ENCODE data around the gene XIRP2.

The XIRP2 gene

DNA sequence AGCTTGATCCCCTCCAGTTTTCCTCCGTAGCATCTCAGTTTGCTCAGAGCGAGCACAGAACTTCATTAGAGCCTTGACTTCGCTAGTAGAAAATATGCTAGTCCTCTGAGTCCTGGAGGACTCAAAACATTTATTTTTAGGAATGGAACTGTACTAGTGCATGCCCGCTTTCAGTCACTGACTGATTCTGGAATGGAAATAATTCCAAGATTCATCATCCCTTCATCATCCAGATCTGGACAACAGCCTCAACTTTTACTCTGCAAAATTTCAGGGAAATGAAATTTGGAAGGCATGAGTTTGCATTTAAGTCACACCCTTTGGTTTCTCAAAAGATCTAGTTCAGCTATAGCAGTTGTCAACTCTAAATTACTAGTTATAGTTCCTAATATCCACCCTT is 304.6 kb downstream of the XIRP2 start:
- no peaks in the 10 kb centered on the region for H3K9me3 Mint-ChIP-seq
- no peak for DNase-seq
- no peak overlapping the region for H3K4me3 Mint-ChIP-seq
- H3K36me3 Mint-ChIP-seq (ENCODE audit: low read depth) = no peaks in the 10 kb centered on the region
- no peak overlapping the region for H3K27ac Mint-ChIP-seq
- H3K4me1 Mint-ChIP-seq = no peaks in the 10 kb centered on the region
- H3K27me3 Mint-ChIP-seq (ENCODE audit: low read depth, poor library complexity) = no peaks in the 10 kb centered on the region
- TF ChIP-seq, protein P1, sequence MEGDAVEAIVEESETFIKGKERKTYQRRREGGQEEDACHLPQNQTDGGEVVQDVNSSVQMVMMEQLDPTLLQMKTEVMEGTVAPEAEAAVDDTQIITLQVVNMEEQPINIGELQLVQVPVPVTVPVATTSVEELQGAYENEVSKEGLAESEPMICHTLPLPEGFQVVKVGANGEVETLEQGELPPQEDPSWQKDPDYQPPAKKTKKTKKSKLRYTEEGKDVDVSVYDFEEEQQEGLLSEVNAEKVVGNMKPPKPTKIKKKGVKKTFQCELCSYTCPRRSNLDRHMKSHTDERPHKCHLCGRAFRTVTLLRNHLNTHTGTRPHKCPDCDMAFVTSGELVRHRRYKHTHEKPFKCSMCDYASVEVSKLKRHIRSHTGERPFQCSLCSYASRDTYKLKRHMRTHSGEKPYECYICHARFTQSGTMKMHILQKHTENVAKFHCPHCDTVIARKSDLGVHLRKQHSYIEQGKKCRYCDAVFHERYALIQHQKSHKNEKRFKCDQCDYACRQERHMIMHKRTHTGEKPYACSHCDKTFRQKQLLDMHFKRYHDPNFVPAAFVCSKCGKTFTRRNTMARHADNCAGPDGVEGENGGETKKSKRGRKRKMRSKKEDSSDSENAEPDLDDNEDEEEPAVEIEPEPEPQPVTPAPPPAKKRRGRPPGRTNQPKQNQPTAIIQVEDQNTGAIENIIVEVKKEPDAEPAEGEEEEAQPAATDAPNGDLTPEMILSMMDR (IDR thresholded peaks at IDR 0.05) = no peak

DNA sequence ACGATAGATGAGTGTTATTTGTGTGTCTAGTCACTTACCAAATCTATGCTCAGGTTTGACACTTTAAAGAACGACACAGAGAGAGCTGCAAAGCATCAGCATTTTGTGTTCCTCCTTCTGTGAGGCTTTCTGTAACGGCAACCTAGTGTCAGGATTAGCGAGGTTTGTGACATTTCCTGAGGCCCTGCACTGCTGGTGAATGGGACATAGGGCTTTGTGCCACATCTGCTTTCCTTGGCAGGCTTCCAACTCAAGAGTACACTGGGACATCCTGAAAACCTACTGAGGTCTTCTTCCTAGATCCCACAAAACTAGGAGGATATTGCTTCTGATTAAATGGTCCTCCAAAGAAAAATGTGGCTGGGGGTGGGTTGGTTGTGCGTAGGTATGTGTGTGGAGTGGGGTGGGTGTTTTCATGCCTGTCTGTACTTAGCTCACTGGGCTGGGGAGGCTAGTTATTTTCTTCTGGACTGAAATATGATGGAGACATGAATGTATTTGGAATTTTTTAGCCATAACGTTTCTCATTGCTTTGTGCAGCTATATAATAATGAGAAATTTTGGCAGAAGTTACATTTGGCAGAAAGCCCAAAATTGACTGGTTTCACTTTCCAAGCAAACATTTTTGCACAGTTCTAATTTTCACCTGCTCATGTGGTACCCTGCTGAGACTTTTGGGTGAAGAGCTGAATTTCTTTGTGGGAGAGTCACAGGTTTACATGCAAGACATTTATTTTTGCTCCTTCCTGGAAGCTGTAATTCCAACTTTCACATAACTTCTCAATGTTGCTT is 308.4 kb downstream of the XIRP2 start:
- Mint-ChIP-seq H3K9me3 (no peaks in the 10 kb centered on the region), H3K36me3 (ENCODE audit: low read depth) (no peaks in the 10 kb centered on the region), H3K4me3 (no peak overlapping the region), H3K27ac (no peak overlapping the region), H3K27me3 (ENCODE audit: low read depth, poor library complexity) (no peaks in the 10 kb centered on the region), H3K4me1 (no peaks in the 10 kb centered on the region)
- TF ChIP-seq, protein P1 (IDR thresholded peaks at IDR 0.05) = no peak
- no peak for DNase-seq

DNA sequence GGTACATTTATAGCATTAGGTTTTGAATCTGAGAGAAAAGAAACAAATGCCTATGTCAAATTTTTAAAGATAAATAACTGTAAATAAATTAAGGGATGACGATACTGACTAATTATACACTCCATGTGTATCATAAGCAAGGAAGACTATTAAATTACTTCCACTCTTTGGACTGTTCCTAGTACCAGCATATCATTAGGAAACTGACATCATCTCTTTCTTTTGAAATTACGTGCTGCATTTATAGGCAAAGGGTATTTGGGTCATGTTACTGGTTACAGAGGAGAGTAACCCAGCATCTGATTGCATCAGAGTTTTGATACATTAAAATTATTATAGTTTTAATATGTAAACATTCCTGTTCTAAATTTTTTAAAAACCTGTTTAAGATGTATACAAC is 309.7 kb downstream of the XIRP2 start:
- Mint-ChIP-seq H3K4me3 (no peak overlapping the region), H3K4me1 (no peaks in the 10 kb centered on the region), H3K27me3 (ENCODE audit: low read depth, poor library complexity) (no peaks in the 10 kb centered on the region), H3K36me3 (ENCODE audit: low read depth) (no peaks in the 10 kb centered on the region), H3K9me3 (no peaks in the 10 kb centered on the region), H3K27ac (no peak overlapping the region)
- TF ChIP-seq, protein P1 (IDR thresholded peaks at IDR 0.05) = no peak
- no peak for DNase-seq

DNA sequence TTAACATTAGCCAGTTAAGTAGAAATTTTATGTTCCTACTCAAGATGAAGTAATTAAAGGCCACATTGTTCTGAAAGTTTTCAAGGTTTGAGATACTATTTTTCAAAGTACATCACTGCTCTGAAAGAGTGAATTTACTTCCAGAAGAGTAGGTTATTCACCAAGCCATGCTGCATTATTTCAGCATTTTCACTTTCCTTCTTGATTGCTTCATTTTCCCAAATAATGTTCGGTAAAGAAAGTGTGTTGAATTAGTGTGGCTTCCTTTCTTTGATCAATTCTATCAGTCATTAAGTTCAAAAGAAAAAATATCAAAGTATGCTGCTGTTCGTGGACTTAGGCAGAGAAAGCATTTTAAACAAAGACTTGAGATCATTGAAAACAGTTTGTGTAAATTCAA is 310.3 kb downstream of the XIRP2 start:
- Mint-ChIP-seq H3K4me1 (no peaks in the 10 kb centered on the region), H3K9me3 (no peaks in the 10 kb centered on the region), H3K4me3 (no peak overlapping the region), H3K36me3 (ENCODE audit: low read depth) (no peaks in the 10 kb centered on the region), H3K27me3 (ENCODE audit: low read depth, poor library complexity) (no peaks in the 10 kb centered on the region), H3K27ac (no peak overlapping the region)
- TF ChIP-seq, protein P1 (IDR thresholded peaks at IDR 0.05) = no peak
- no peak for DNase-seq

DNA sequence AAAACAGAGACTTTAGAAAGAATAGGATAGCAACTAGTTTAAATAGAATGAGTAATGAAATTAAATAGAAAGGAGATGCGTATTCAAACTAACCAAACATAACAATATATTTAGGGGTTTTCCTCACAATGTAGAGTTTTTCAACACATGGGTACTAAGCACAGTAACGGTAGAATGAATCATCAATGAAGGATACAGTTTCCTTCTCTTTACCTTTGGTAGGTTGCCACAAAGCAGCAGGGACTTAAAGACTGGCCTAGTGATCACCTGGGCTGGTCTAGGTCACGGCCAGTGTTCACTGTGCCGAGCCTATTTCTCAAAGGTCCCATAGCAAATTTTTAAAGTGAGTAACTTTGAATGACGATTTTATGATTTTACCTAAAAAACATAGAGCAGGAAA is 311.7 kb downstream of the XIRP2 start:
- Mint-ChIP-seq H3K4me1 (no peaks in the 10 kb centered on the region), H3K4me3 (no peak overlapping the region)

More for the DNA sequence above, 311.7 kb downstream of the XIRP2 start:
- TF ChIP-seq, protein P1 (IDR thresholded peaks at IDR 0.05) = no peak
- Mint-ChIP-seq H3K27me3 (ENCODE audit: low read depth, poor library complexity) (no peaks in the 10 kb centered on the region), H3K9me3 (no peaks in the 10 kb centered on the region), H3K27ac (no peak overlapping the region), H3K36me3 (ENCODE audit: low read depth) (no peaks in the 10 kb centered on the region)
- DNase-seq = no peak

Data from nephron progenitor cell (in vitro differentiated cells).